Measurements from ENCODE around the gene VRK3.

DNA sequence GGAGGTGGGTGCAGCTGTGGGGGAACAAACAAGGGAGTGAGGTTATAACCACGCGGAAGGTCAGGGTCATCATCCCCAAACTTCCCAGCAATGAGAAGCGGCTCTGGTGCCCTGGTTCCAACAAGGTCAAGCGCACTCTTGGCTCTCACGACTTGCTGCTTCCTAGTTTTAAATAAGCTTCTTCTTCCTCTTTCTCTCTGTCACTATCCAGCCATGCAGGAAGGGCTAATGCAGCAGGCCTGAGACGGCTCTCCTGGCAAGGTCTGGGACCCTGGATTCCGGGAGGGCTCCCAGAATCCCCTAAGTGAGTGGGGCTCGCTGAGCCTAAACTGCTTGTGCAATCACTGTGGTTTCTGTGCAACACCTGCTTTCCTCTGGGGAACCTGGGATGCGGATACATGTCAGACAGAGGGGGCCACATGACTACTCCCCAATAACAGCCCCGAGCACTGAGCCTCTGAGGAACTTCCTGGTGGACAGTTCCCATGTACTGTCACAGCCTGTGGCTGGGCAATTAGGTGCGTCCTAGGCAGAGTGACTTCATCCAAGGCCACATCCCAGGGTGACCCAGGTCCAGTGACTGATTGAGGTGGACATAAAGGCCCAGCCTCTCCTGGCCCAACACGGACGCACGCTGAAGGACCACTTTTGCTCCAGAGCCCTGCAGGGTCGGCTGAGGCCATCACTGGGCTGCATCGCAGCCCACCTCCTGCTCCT lies 24.2 kb downstream of the VRK3 start:
- TF ChIP-seq, protein P1, sequence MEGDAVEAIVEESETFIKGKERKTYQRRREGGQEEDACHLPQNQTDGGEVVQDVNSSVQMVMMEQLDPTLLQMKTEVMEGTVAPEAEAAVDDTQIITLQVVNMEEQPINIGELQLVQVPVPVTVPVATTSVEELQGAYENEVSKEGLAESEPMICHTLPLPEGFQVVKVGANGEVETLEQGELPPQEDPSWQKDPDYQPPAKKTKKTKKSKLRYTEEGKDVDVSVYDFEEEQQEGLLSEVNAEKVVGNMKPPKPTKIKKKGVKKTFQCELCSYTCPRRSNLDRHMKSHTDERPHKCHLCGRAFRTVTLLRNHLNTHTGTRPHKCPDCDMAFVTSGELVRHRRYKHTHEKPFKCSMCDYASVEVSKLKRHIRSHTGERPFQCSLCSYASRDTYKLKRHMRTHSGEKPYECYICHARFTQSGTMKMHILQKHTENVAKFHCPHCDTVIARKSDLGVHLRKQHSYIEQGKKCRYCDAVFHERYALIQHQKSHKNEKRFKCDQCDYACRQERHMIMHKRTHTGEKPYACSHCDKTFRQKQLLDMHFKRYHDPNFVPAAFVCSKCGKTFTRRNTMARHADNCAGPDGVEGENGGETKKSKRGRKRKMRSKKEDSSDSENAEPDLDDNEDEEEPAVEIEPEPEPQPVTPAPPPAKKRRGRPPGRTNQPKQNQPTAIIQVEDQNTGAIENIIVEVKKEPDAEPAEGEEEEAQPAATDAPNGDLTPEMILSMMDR (conservative IDR thresholded peaks at IDR 0.05) = no peak
- no peak for TF ChIP-seq EZH2 (IDR thresholded peaks at IDR 0.05; ENCODE audit: low read depth)

All from PC-9 (cell line).